Activated CD8-positive, alpha-beta T cell treated with anti-CD3 and anti-CD28 coated beads, Interleukin-2, amount 10 ng/mL, durations not matched to agents 7 days and 5 days (primary cell): ENCODE results near the gene MCU. TPM values are rescaled to one million over a fixed set of nuclear protein-coding genes. Genes with fewer than 3 reads are reported as not detected.

Experiments used
- ATAC-seq: fragments of 150-1000 bp; cut with Tn5 transposase; one replicate; pipeline ENCODE4 v1.10.0; 2021; ENCODE audit warnings: moderate library complexity
- CTCF ChIA-PET: fragments of 350-600 bp; sonication (Branson Sonifier 250); formaldehyde crosslinking; loops from one replicate; lab custom pipeline; 2021; ENCODE audit warnings: antibody characterized with exemption; lab: Charles Lee
- POLR2A ChIA-PET: fragments of 350-600 bp; sonication (Branson Sonifier 250); formaldehyde crosslinking; loops from one replicate; lab custom pipeline; 2021; ENCODE audit warnings: antibody characterized with exemption; lab: Charles Lee
- DNase-seq: peaks from one replicate; pipeline ENCODE4 v3.0.0-alpha.2; 2020
- H3K27ac Mint-ChIP-seq: one replicate; pipeline ENCODE4 v1.8.0; 2021; ENCODE audit warnings: mild to moderate bottlenecking, mixed read lengths
- H3K27me3 Mint-ChIP-seq: one replicate; pipeline ENCODE4 v1.8.0; 2021; ENCODE audit warnings: low read depth, mixed read lengths
- H3K36me3 Mint-ChIP-seq: one replicate; pipeline ENCODE4 v1.8.0; 2021; ENCODE audit warnings: low read depth, mixed read lengths
- H3K4me1 Mint-ChIP-seq: one replicate; pipeline ENCODE4 v1.8.0; 2021; ENCODE audit warnings: low read depth, mixed read lengths
- H3K4me3 Mint-ChIP-seq: one replicate; pipeline ENCODE4 v1.8.0; 2021; ENCODE audit warnings: mild to moderate bottlenecking, mixed read lengths
- H3K9me3 Mint-ChIP-seq: one replicate; pipeline ENCODE4 v1.8.0; 2022; ENCODE audit warnings: mixed read lengths; ENCODE audit not compliant: insufficient read depth
- total RNA-seq, 2 experiments: library from RNA; stranded (reverse); gene quantifications; one replicate each; pipeline ENCODE4 v1.2.3, GENCODE V29; 2021

MCU gene
- total RNA-seq, 2 experiments from 2014 or later, result 11.3 to 11.6 TPM

- DNase-seq, result no peak
- Mint-ChIP-seq H3K4me1 (no peaks in the 10 kb centered on the region), H3K4me3 (no peak overlapping the region), H3K27me3 (no peaks in the 10 kb centered on the region), H3K27ac (no peak overlapping the region), H3K9me3 (no peaks in the 10 kb centered on the region), H3K36me3 (no peaks in the 10 kb centered on the region)
- ATAC-seq, result no peak
- ChIA-PET CTCF (no interaction called here), POLR2A (no interaction called here)
Measured at GRCh38 chr10:72862957-72863356, 171.0 kb downstream of the MCU start.

- ATAC-seq (no peak), DNase-seq (no peak)
- ChIA-PET CTCF (interaction anchor here (0.7 to 2.0 kb wide), 7 partner anchors 15 to 516 kb away, joined by 3 to 5 read pairs (median 4); no protein-coding TSS in a partner anchor), POLR2A (no interaction called here)
- no peak overlapping the region for H3K27ac Mint-ChIP-seq
- H3K4me3 Mint-ChIP-seq, result no peak overlapping the region
- no peaks in the 10 kb centered on the region for H3K4me1 Mint-ChIP-seq
- no peaks in the 10 kb centered on the region for H3K27me3 Mint-ChIP-seq
- no peaks in the 10 kb centered on the region for H3K9me3 Mint-ChIP-seq
- peaks cover 8% of the 10 kb centered on the region for H3K36me3 Mint-ChIP-seq
Measured at GRCh38 chr10:72875250-72876055, 183.5 kb downstream of the MCU start.

- H3K4me1 Mint-ChIP-seq, result no peaks in the 10 kb centered on the region
- ChIA-PET CTCF (no interaction called here), POLR2A (interaction anchor here (0.7 kb wide), 1 partner anchor 504 kb away, joined by 4 read pairs; no protein-coding TSS in a partner anchor)
- H3K36me3 Mint-ChIP-seq, result peaks cover 19% of the 10 kb centered on the region
- H3K4me3 Mint-ChIP-seq, result no peak overlapping the region
- DNase-seq, result no peak
- no peaks in the 10 kb centered on the region for H3K27me3 Mint-ChIP-seq
- ATAC-seq, result no peak
- no peak overlapping the region for H3K27ac Mint-ChIP-seq
- peaks cover 3% of the 10 kb centered on the region for H3K9me3 Mint-ChIP-seq
Measured at GRCh38 chr10:72879245-72879644, 187.3 kb downstream of the MCU start.

GRCh38 chr10:72881291-72881690 is 189.3 kb downstream of the MCU start:
- ATAC-seq (no peak), DNase-seq (no peak)
- peaks cover 3% of the 10 kb centered on the region for H3K9me3 Mint-ChIP-seq
- CTCF ChIA-PET, result interaction anchor here (0.7 kb wide), 1 partner anchor 544 kb away, joined by 3 read pairs; no protein-coding TSS in a partner anchor
- H3K36me3 Mint-ChIP-seq, result peaks cover 24% of the 10 kb centered on the region
- H3K4me1 Mint-ChIP-seq, result no peaks in the 10 kb centered on the region
- H3K27me3 Mint-ChIP-seq, result no peaks in the 10 kb centered on the region
- no peak overlapping the region for H3K27ac Mint-ChIP-seq
- no peak overlapping the region for H3K4me3 Mint-ChIP-seq
- POLR2A ChIA-PET, result interaction anchor here (0.9 kb wide), 1 partner anchor 9 kb away, joined by 3 read pairs; no protein-coding TSS in a partner anchor

GRCh38 chr10:72883861-72884260 is 191.9 kb downstream of the MCU start:
- Mint-ChIP-seq H3K9me3 (peaks cover 3% of the 10 kb centered on the region), H3K27ac (no peak overlapping the region), H3K27me3 (no peaks in the 10 kb centered on the region), H3K4me1 (peaks cover 14% of the 10 kb centered on the region), H3K4me3 (no peak overlapping the region), H3K36me3 (peaks cover 34% of the 10 kb centered on the region)
- ChIA-PET CTCF (no interaction called here), POLR2A (no interaction called here)
- DNase-seq, result no peak
- ATAC-seq, result no peak

GRCh38 chr10:72885953-72886352 is 194.0 kb downstream of the MCU start:
- Mint-ChIP-seq H3K4me3 (no peak overlapping the region), H3K27me3 (no peaks in the 10 kb centered on the region), H3K9me3 (peaks cover 3% of the 10 kb centered on the region), H3K27ac (no peak overlapping the region), H3K4me1 (peaks cover 16% of the 10 kb centered on the region), H3K36me3 (peaks cover 31% of the 10 kb centered on the region)
- ChIA-PET POLR2A (no interaction called here), CTCF (no interaction called here)
- no peak for DNase-seq
- ATAC-seq, result no peak

GRCh38 chr10:72886621-72887020 is 194.7 kb downstream of the MCU start:
- DNase-seq, result no peak
- H3K9me3 Mint-ChIP-seq, result peaks cover 3% of the 10 kb centered on the region
- H3K36me3 Mint-ChIP-seq, result peaks cover 31% of the 10 kb centered on the region
- ATAC-seq, result no peak
- H3K27ac Mint-ChIP-seq, result no peak overlapping the region
- ChIA-PET POLR2A (interaction anchor here (0.6 kb wide), 1 partner anchor 18 kb away, joined by 3 read pairs; no protein-coding TSS in a partner anchor), CTCF (no interaction called here)
- H3K4me1 Mint-ChIP-seq, result peaks cover 16% of the 10 kb centered on the region
- no peak overlapping the region for H3K4me3 Mint-ChIP-seq
- H3K27me3 Mint-ChIP-seq, result no peaks in the 10 kb centered on the region

- POLR2A ChIA-PET, result interaction anchor here (0.6 kb wide), 1 partner anchor 18 kb away, joined by 3 read pairs; no protein-coding TSS in a partner anchor
- ATAC-seq, result no peak
- Mint-ChIP-seq H3K4me3 (peak overlapping the region; percentile 11), H3K27me3 (peaks cover under 1% of the 10 kb centered on the region), H3K36me3 (peaks cover 30% of the 10 kb centered on the region), H3K9me3 (peaks cover 1% of the 10 kb centered on the region), H3K4me1 (peaks cover 17% of the 10 kb centered on the region), H3K27ac (peak overlapping the region; percentile 62)
- no peak for DNase-seq
- CTCF ChIA-PET, result no interaction called here
Measured at GRCh38 chr10:72887043-72887442, 195.1 kb downstream of the MCU start.

GRCh38 chr10:72888151-72888638 is 196.3 kb downstream of the MCU start:
- no peak overlapping the region for H3K4me3 Mint-ChIP-seq
- peaks cover 2% of the 10 kb centered on the region for H3K27me3 Mint-ChIP-seq
- H3K4me1 Mint-ChIP-seq, result peaks cover 19% of the 10 kb centered on the region
- H3K27ac Mint-ChIP-seq, result peak overlapping the region; percentile 14
- ChIA-PET CTCF (interaction anchor here (1.0 to 1.3 kb wide), 2 partner anchors 28 to 66 kb away, joined by 3 to 5 read pairs; no protein-coding TSS in a partner anchor), POLR2A (no interaction called here)
- H3K36me3 Mint-ChIP-seq, result peaks cover 25% of the 10 kb centered on the region
- H3K9me3 Mint-ChIP-seq, result no peaks in the 10 kb centered on the region
- DNase-seq, result no peak
- ATAC-seq, result no peak

- ChIA-PET CTCF (interaction anchor here (1.3 kb wide), 1 partner anchor 64 kb away, joined by 5 read pairs; no protein-coding TSS in a partner anchor), POLR2A (interaction anchor here (0.6 kb wide), 1 partner anchor 161 kb away, joined by 4 read pairs; no protein-coding TSS in a partner anchor)
- H3K27ac Mint-ChIP-seq, result no peak overlapping the region
- peaks cover 19% of the 10 kb centered on the region for H3K4me1 Mint-ChIP-seq
- no peaks in the 10 kb centered on the region for H3K9me3 Mint-ChIP-seq
- H3K36me3 Mint-ChIP-seq, result peaks cover 18% of the 10 kb centered on the region
- DNase-seq (no peak), ATAC-seq (no peak)
- peaks cover 5% of the 10 kb centered on the region for H3K27me3 Mint-ChIP-seq
- no peak overlapping the region for H3K4me3 Mint-ChIP-seq
Measured at GRCh38 chr10:72889391-72889831, 197.5 kb downstream of the MCU start.

- H3K4me1 Mint-ChIP-seq, result peaks cover 19% of the 10 kb centered on the region
- ChIA-PET POLR2A (interaction anchor here (0.6 to 1.1 kb wide), 2 partner anchors 9 to 161 kb away, joined by 3 to 4 read pairs; no protein-coding TSS in a partner anchor), CTCF (interaction anchor here (1.1 kb wide), 1 partner anchor 14 kb away, joined by 3 read pairs; no protein-coding TSS in a partner anchor)
- DNase-seq (no peak), ATAC-seq (no peak)
- no peak overlapping the region for H3K4me3 Mint-ChIP-seq
- H3K27ac Mint-ChIP-seq, result no peak overlapping the region
- peaks cover 9% of the 10 kb centered on the region for H3K27me3 Mint-ChIP-seq
- H3K9me3 Mint-ChIP-seq, result no peaks in the 10 kb centered on the region
- H3K36me3 Mint-ChIP-seq, result peaks cover 18% of the 10 kb centered on the region
Measured at GRCh38 chr10:72890086-72890485, 198.1 kb downstream of the MCU start.
